OCI-LY3 (cell line): ENCODE measurements around the gene FAT3.

Experiments used
- EZH2phosphoT487 ChIP-seq: fragments of 200-600 bp; shearing (Covaris generic); IDR thresholded peaks from 2 replicates; pipeline ENCODE4 v1.6.1; 2018; ENCODE audit warnings: antibody characterized with exemption, mixed run types, low read depth
- TF ChIP-seq, protein P1 (sequence below): fragments of 200-600, 300-600 bp; sonication (generic); IDR thresholded peaks from 2 replicates; pipeline ENCODE4 v1.5.1; 2014; ENCODE audit warnings: antibody characterized with exemption, low read length, low read depth

DNA sequence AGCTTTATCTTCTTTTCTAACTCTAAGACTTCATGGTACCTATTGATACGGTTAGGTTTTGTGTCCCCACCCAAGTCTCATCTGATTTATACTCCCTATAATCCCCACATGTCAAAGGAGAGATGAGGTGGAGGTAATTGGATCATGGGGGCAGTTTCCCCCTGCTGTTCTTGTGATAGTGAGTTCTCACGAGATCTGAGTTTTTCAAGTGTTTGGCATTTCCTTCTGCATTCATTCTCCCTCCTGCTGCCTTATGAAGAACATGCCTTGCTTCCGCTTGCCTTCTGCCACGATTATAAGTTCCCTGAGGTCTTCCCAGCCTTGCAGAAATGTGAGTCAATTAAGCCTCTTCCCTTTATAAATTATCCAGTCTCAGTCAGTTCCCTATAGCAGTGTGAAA is 5.1 kb upstream of the FAT3 start:
- TF ChIP-seq, protein P1, sequence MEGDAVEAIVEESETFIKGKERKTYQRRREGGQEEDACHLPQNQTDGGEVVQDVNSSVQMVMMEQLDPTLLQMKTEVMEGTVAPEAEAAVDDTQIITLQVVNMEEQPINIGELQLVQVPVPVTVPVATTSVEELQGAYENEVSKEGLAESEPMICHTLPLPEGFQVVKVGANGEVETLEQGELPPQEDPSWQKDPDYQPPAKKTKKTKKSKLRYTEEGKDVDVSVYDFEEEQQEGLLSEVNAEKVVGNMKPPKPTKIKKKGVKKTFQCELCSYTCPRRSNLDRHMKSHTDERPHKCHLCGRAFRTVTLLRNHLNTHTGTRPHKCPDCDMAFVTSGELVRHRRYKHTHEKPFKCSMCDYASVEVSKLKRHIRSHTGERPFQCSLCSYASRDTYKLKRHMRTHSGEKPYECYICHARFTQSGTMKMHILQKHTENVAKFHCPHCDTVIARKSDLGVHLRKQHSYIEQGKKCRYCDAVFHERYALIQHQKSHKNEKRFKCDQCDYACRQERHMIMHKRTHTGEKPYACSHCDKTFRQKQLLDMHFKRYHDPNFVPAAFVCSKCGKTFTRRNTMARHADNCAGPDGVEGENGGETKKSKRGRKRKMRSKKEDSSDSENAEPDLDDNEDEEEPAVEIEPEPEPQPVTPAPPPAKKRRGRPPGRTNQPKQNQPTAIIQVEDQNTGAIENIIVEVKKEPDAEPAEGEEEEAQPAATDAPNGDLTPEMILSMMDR, result no peak
- TF ChIP-seq EZH2phosphoT487, result no peak
